ENCODE measurements around the gene FAM9C.

DNA sequence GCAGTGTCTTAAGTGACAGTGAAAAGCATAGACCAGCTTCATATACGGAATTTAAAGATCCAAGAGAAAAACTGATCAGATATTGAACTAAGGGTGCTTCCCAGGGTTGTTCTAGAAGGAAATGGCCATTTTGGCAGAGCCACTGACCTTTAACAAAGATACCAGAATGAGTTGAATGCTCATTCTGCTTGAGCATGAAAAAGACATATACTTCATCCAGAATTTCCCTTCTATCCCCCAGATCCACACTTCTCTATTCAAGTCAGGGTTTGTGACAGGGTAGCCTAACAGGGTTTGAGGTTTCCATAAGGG is 45.6 kb upstream of the FAM9C start:
- TF ChIP-seq POLR2AphosphoS5 (IDR thresholded peaks at IDR 0.05; ENCODE audit: insufficient read depth, low read depth, low read length): no peak
- TF ChIP-seq, protein P1, sequence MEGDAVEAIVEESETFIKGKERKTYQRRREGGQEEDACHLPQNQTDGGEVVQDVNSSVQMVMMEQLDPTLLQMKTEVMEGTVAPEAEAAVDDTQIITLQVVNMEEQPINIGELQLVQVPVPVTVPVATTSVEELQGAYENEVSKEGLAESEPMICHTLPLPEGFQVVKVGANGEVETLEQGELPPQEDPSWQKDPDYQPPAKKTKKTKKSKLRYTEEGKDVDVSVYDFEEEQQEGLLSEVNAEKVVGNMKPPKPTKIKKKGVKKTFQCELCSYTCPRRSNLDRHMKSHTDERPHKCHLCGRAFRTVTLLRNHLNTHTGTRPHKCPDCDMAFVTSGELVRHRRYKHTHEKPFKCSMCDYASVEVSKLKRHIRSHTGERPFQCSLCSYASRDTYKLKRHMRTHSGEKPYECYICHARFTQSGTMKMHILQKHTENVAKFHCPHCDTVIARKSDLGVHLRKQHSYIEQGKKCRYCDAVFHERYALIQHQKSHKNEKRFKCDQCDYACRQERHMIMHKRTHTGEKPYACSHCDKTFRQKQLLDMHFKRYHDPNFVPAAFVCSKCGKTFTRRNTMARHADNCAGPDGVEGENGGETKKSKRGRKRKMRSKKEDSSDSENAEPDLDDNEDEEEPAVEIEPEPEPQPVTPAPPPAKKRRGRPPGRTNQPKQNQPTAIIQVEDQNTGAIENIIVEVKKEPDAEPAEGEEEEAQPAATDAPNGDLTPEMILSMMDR (IDR thresholded peaks at IDR 0.05; ENCODE audit: extremely low read depth in 1 of 2, insufficient read depth in 1 of 2, low read depth in 1 of 2, low read length in 2 of 2): no peak
- TF ChIP-seq, protein P2, sequence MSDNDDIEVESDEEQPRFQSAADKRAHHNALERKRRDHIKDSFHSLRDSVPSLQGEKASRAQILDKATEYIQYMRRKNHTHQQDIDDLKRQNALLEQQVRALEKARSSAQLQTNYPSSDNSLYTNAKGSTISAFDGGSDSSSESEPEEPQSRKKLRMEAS (IDR thresholded peaks at IDR 0.05; ENCODE audit: insufficient read depth, insufficient read length): no peak
- TF ChIP-seq POLR2A (IDR thresholded peaks at IDR 0.05; ENCODE audit: low read depth, low read length): no peak
- TF ChIP-seq EZH2 (IDR thresholded peaks at IDR 0.05; ENCODE audit: borderline replicate concordance, low read depth, low read length, severe bottlenecking): no peak
- TF ChIP-seq JUN (IDR thresholded peaks at IDR 0.05; ENCODE audit: borderline replicate concordance, insufficient read depth, insufficient read length, low read depth): no peak
- no peak for TF ChIP-seq FOS (IDR thresholded peaks at IDR 0.05; ENCODE audit: borderline replicate concordance, insufficient read depth, low read length)

Data from endothelial cell of umbilical vein (primary cell).